Measurements from ENCODE around the gene DLG1. TPM values are rescaled to one million over a fixed set of nuclear protein-coding genes. Genes with fewer than 3 reads are reported as not detected.

Gene DLG1
- total RNA-seq, 4 donors from 2014 or later, result 71.4 to 90.4 (median 80.9) TPM

DNA sequence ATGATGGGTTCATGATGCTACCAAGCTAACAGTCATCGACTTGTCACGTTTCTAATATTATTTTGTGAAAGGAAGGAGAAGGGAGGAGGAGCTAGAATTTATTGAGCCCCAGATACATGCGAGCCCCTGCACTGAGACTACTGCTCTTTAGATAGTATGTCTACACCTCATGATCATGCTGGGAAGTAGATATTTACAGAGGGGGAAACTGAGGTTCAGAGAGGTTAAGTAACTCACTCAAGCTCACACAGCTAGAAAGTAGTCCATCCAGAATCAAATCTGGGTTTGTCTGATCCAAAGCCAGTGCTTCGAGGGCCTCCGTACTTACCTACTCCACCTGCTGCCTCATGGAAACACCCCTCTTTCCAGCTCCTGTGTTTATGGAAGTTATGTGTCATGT is 38.8 kb upstream of the DLG1 start:
- H3K4me3 ChIP-seq, result no peak overlapping the region
- H3K27ac ChIP-seq, result no peak overlapping the region
- H3K4me1 ChIP-seq, result no peaks in the 10 kb centered on the region
- no peaks in the 10 kb centered on the region for H3K27me3 ChIP-seq
- TF ChIP-seq POLR2A (IDR thresholded peaks at IDR 0.05) (no peak), EP300 (IDR thresholded peaks at IDR 0.05) (no peak), POLR2AphosphoS5 (IDR thresholded peaks at IDR 0.05) (no peak)
- TF ChIP-seq, protein P1, sequence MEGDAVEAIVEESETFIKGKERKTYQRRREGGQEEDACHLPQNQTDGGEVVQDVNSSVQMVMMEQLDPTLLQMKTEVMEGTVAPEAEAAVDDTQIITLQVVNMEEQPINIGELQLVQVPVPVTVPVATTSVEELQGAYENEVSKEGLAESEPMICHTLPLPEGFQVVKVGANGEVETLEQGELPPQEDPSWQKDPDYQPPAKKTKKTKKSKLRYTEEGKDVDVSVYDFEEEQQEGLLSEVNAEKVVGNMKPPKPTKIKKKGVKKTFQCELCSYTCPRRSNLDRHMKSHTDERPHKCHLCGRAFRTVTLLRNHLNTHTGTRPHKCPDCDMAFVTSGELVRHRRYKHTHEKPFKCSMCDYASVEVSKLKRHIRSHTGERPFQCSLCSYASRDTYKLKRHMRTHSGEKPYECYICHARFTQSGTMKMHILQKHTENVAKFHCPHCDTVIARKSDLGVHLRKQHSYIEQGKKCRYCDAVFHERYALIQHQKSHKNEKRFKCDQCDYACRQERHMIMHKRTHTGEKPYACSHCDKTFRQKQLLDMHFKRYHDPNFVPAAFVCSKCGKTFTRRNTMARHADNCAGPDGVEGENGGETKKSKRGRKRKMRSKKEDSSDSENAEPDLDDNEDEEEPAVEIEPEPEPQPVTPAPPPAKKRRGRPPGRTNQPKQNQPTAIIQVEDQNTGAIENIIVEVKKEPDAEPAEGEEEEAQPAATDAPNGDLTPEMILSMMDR (IDR thresholded peaks at IDR 0.05), result no peak
- no peaks in the 10 kb centered on the region for H3K36me3 ChIP-seq
- no peak for ATAC-seq
- whole genome bisulfite sequencing, 2 donors (ENCODE audit: low coverage in 1 of 2), result 91 to 96% methylated on average over 2 to 5 of the region's 5 CpGs
- H3K9me3 ChIP-seq, result no peaks in the 10 kb centered on the region

DNA sequence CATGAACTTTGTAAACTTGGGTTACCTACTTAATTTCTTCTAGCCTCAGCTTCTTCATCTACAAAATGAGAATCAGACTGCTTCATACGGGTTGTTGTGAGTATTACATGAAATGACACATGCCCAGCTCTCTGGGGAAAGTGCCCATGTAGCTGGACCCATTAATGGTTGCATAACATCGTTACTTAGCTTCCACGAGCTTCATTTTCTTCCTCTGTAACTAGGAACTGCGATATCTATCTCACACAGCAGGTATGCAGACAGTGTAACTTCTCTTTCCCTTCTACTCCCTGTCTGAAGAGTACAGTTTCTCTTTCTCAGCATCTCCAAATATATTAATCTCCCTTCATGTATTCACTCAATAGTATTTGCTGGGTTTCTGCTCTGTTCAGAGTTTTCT is 37.9 kb upstream of the DLG1 start:
- H3K4me1 ChIP-seq, result no peaks in the 10 kb centered on the region
- no peaks in the 10 kb centered on the region for H3K27me3 ChIP-seq
- H3K36me3 ChIP-seq, result no peaks in the 10 kb centered on the region
- H3K9me3 ChIP-seq, result no peaks in the 10 kb centered on the region
- 84 to 86% methylated on average over 3 of the region's 4 CpGs for WGBS, 2 donors (ENCODE audit: low coverage in 1 of 2)
- TF ChIP-seq POLR2A (IDR thresholded peaks at IDR 0.05), result no peak
- TF ChIP-seq, protein P1 (IDR thresholded peaks at IDR 0.05), result no peak
- no peak for TF ChIP-seq EP300 (IDR thresholded peaks at IDR 0.05)
- no peak for TF ChIP-seq POLR2AphosphoS5 (IDR thresholded peaks at IDR 0.05)
- H3K4me3 ChIP-seq, result no peak overlapping the region
- H3K27ac ChIP-seq, result no peak overlapping the region
- no peak for ATAC-seq

DNA sequence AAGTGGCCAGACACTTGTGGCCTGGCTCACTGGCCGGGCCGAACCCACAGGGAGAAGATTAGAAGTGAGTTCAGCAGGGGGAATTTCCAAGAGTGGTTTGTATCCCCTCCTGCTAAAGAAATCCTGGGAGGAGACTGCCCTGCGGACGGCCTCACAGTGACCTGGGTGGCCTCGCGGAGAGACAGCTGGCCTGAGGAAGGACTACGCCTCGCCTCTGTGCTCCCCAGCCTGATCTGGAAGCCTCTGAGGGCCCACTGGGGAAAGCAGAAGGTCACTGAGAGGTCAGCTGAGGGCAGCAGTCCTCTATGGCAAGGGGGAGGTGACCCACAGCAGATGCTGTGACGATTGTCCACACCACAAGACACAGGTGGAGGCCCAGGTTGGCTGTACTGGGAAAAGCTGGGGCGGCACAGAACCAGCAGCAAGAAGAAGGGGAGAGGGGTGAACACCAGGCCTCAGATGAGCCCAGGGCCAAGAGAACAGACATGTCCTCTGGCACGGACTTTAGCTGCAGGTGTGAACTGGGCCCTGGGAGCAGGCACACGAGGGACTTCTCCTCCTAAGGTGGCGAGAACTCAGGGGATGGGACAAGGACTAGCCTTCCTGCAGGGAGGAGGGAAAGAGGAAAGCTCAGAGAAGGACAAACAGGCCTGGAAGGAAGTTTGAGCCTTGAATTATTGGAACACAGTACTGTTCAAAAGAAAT is 37.2 kb upstream of the DLG1 start:
- H3K4me3 ChIP-seq, result no peak overlapping the region
- no peak for ATAC-seq

DNA sequence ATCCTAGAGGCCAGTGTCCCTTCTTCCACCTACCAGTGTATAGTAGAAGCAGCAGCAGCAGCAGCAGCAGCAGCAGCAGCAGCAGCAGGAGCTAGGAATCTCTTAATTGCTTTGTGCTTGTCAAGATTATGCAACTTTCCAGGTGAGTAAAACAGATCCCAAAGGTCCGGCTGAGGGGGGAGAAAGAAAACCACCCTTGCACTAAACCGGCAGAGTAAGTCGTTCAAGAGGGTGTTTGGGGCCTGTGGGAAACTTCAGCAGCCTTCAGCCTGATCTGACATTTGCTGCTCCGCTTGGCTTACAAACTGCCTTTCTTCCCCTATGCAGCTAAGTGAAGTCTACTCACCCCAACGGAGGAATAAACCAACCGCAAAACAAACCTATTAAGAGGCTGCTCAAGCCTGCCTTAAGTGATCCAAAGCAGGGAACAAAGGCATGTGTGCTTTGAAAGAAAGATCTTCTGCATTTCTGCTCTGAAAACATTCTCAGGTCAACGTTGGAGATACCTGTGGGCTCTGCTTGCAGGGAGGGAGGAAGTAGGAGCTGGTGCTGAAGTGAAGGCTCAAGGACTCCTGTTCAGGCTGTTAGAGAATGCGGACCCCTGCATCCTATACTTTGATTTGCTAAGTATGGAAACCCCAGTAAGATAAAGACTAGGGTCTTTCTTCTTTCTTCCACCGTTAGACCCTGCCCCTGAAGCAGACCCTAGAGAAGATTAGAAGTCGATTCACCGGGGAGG is 35.7 kb upstream of the DLG1 start:
- H3K4me1 ChIP-seq, result no peaks in the 10 kb centered on the region

More for the DNA sequence above, 37.2 kb upstream of the DLG1 start:
- H3K4me1 ChIP-seq, result no peaks in the 10 kb centered on the region
- no peaks in the 10 kb centered on the region for H3K9me3 ChIP-seq
- no peaks in the 10 kb centered on the region for H3K27me3 ChIP-seq
- TF ChIP-seq, protein P1 (IDR thresholded peaks at IDR 0.05), result no peak
- TF ChIP-seq POLR2AphosphoS5 (IDR thresholded peaks at IDR 0.05), result no peak
- no peak for TF ChIP-seq EP300 (IDR thresholded peaks at IDR 0.05)
- no peak for TF ChIP-seq POLR2A (IDR thresholded peaks at IDR 0.05)
- H3K36me3 ChIP-seq, result no peaks in the 10 kb centered on the region
- H3K27ac ChIP-seq, result no peak overlapping the region
- WGBS, 2 donors (ENCODE audit: low coverage in 1 of 2), result 80 to 85% methylated on average over 5 to 9 of the region's 13 CpGs

More for the DNA sequence above, 35.7 kb upstream of the DLG1 start:
- WGBS, 2 donors (ENCODE audit: low coverage in 1 of 2), result 70 to 80% methylated on average over 7 to 9 of the region's 11 CpGs
- Histone ChIP-seq H3K9me3 (no peaks in the 10 kb centered on the region), H3K36me3 (no peaks in the 10 kb centered on the region), H3K27ac (no peak overlapping the region), H3K4me3 (no peak overlapping the region), H3K27me3 (no peaks in the 10 kb centered on the region)
- ATAC-seq, result no peak
- TF ChIP-seq, protein P1 (IDR thresholded peaks at IDR 0.05), result no peak
- no peak for TF ChIP-seq POLR2AphosphoS5 (IDR thresholded peaks at IDR 0.05)
- TF ChIP-seq EP300 (IDR thresholded peaks at IDR 0.05), result no peak
- TF ChIP-seq POLR2A (IDR thresholded peaks at IDR 0.05), result no peak
